ENCODE results near the gene SLIT3.

SLIT3 gene

GRCh38 chr5:168943091-168943884 lies 357.7 kb downstream of the SLIT3 start:
- DNase-seq = no peak

DNA sequence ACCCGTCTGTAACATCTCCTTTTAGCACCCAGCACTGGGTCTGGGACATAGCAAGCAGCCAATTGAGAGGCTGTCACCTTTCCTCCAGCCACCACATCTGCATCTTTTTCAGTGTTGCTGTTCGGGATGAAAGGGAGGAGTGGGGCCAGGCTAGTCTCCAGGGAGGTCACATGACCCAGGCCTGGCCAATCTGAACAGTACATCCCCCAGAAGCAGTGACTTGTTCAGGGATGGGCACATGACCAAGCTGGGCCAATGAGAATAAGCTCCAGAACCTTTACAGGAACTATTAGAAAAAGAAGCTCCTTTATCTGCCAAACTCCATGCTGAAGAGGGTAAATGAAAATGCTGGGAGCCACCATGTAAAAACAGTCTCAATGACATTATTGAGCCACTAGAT lies 359.0 kb downstream of the SLIT3 start:
- no peak for DNase-seq

GRCh38 chr5:168940712-168941111 lies 360.2 kb downstream of the SLIT3 start:
- DNase-seq = no peak

DNA sequence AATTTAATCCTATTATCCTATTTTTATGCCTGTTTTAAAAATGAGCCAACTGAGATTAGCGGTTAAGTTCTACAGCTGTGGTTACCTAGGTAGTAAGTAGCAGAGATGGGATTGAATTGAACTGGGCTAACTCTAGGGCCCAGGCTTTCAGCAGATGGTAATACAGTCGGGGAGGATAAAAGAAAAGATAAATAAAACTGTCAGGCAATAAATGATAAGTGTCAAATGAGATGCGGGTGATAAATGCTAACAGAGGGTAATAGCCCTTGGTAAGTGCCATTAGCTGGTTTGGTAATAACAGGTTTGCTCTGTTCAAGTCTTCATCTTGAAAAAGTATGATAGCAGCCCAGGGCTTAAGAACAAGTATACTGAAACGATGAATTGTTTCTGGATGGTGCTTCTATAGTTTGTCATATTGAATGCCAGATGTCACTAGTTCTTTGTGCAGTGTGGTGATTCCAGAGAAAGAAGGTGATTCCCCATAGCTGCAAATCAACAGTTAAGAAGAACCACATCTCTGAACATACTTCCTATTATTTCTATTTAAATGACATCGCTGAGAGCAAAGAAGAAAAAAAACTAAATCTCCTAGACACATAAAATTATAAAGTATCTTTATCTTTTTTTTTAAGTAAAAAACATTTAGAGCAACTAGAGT lies 360.9 kb downstream of the SLIT3 start:
- no peak for DNase-seq

GRCh38 chr5:168939156-168939800 lies 361.7 kb downstream of the SLIT3 start:
- DNase-seq = no peak

DNA sequence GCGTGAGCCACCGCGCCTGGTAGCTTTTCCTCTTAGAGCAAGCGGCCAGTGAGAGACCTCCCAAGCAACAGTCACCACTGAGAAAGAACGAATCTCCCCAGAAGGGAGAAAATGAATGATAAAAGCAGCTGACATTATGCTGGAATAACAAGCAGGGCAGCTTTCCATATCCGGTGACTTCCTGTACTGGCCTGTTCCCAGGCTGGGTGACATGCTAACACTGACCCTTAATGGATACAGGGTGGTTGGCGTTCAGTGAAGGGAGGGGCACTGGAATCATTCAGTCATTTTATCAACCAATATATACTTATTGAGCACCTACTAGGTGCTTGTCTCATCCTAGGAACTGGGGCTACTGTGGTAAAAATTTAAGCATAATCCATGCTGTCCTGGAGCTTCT lies 364.4 kb downstream of the SLIT3 start:
- no peak for DNase-seq

- DNase-seq = no peak
These were observed 365.8 kb downstream of the SLIT3 start for GRCh38 chr5:168935183-168935582.

DNA sequence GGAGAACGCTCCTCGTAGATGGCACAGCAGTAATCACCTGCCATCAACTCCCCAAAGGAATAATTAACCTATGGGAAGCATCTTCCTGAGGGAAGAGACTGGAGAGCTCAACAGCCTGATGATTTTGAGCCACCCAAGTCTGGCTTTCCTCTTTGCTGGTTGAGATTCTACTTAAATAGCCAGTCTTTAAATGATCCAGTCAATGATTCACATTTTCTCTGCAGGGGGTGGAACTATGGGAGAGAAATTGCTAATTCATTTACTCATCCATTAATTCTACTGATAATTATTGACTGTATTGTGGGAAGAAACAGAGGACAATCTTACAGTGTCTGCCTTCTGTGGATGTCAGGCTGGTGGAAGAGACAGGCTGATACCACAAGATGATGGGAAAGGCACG lies 366.8 kb downstream of the SLIT3 start:
- no peak for DNase-seq

- DNase-seq = no peak
These were observed 368.3 kb downstream of the SLIT3 start for GRCh38 chr5:168932400-168933189.

GRCh38 chr5:168931638-168932345 lies 369.1 kb downstream of the SLIT3 start:
- DNase-seq = no peak

DNA sequence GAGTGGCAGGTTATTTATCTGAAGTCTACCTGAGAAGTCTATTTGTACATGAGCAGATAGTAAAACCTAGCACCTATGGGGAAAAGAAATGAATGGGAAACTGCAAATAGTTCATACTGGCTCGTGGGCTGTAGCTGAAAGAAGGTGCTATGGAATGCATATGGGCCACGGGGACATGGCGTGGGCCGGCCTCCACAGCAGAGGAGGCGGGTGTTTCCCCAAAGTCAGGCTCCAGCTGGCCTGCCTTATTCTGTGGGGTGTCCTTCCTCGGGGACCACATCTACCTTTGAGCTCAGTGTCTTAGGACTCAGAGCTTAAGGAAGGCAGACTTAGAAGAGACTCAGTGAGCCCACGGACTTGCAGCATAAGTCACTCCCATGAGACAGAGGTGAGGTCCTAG lies 371.3 kb downstream of the SLIT3 start:
- no peak for DNase-seq

GRCh38 chr5:168925160-168925559 lies 375.8 kb downstream of the SLIT3 start:
- no peak for DNase-seq

DNA sequence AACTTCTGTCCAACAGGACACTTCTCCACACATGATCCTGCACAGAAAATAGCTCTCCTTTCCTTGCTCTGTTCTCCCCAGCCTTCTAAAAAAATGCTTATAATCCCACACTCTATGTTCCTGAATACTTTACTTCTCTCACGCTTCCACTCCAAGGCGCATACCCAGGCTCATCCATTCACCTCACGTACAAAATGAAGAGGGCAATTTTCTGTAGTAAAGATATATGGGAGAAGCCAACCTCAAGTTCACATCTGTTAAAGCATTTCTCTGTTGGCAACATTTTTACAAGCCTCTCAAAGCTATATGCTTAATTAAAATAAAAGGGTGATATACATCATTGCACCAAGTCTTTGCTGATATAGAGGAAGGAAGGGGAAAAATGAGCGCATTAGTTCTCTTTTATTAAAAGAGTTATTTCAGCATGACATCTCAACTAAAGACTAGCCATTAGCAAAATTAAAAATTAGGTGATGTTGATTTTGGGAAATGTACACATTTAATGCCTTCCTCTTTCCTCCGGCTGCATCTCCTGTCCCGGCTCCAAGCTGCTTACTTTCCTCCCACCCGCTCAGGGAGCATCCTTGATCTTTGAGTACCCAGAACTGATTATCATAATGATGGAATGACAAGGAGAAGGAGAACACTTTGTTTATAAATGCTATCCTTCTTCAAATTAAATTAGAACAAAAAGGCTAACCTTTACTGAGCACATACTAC lies 379.6 kb downstream of the SLIT3 start:
- no peak for DNase-seq

GRCh38 chr5:168920019-168920810 lies 380.7 kb downstream of the SLIT3 start:
- DNase-seq = no peak

DNA sequence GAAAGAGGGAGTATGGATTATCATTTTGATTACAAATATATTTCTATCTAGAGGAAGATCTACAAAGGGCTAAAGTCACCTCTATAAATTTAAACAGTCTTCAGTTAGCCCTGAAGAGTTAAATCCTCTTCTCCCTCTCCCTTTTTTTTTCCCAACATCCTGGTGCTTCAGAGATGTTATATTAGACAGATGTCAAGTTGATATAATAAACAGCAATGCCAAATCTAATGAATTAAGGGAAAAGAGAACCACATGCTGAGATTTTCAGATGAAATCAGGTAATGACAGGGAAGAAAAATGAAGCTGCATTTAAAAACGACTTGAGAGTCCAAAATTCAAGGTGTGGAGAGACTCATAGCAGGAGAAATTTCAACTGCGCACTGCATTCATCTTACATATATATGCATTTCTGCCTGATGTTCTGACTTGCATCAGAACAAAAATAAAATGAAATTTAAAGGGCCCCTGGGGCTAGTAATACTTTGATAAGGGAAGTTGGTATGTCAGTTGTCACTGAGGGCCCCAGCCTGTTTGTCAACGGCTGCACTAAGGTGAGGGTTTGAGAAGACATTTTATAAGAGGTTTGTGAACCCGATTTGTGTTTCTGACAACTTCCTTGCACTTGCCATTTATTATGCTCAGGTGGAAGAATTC lies 382.9 kb downstream of the SLIT3 start:
- no peak for DNase-seq

DNA sequence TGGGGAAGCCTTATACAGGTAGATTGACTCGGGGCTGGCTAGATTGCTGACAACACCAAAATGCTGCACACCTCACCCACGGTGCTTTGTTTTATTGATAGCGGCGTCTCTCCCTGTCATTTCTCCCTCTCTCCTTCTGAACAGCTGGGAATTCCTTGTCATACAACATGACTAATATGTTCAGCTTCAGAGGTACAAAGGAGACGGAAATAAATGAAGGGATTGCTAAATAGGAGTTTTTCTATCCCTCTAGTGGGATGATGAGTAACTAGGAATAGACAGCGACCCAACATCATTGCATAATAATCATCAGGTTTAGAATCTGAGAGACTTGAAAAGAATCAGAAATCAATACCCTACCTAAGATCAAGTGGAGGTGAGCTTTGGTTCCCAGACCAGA lies 384.1 kb downstream of the SLIT3 start:
- DNase-seq = no peak

- DNase-seq = no peak
These were observed 384.7 kb downstream of the SLIT3 start for GRCh38 chr5:168916266-168916665.

GRCh38 chr5:168914491-168914890 lies 386.4 kb downstream of the SLIT3 start:
- DNase-seq = no peak

GRCh38 chr5:168910874-168911273 lies 390.1 kb downstream of the SLIT3 start:
- DNase-seq = no peak

- DNase-seq = no peak
These were observed 392.7 kb downstream of the SLIT3 start for GRCh38 chr5:168908207-168908606.

GRCh38 chr5:168903061-168903460 lies 397.9 kb downstream of the SLIT3 start:
- no peak for DNase-seq
